Measurements from ENCODE around the gene FAM184A.
"Not testable (repeated sequence)": the region's sequence is repeated elsewhere in the genome, so short reads cannot be mapped to it uniquely, and the experiment has no call there.

Gene FAM184A, protein sequence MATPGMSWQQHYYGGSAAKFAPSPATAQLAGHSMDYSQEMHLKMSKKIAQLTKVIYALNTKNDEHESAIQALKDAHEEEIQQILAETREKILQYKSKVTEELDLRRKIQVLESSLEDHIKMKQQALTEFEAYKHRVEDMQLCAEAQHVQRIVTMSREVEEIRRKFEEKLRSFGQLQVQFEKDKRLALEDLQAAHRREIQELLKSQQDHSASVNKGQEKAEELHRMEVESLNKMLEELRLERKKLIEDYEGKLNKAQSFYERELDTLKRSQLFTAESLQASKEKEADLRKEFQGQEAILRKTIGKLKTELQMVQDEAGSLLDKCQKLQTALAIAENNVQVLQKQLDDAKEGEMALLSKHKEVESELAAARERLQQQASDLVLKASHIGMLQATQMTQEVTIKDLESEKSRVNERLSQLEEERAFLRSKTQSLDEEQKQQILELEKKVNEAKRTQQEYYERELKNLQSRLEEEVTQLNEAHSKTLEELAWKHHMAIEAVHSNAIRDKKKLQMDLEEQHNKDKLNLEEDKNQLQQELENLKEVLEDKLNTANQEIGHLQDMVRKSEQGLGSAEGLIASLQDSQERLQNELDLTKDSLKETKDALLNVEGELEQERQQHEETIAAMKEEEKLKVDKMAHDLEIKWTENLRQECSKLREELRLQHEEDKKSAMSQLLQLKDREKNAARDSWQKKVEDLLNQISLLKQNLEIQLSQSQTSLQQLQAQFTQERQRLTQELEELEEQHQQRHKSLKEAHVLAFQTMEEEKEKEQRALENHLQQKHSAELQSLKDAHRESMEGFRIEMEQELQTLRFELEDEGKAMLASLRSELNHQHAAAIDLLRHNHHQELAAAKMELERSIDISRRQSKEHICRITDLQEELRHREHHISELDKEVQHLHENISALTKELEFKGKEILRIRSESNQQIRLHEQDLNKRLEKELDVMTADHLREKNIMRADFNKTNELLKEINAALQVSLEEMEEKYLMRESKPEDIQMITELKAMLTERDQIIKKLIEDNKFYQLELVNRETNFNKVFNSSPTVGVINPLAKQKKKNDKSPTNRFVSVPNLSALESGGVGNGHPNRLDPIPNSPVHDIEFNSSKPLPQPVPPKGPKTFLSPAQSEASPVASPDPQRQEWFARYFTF

DNA sequence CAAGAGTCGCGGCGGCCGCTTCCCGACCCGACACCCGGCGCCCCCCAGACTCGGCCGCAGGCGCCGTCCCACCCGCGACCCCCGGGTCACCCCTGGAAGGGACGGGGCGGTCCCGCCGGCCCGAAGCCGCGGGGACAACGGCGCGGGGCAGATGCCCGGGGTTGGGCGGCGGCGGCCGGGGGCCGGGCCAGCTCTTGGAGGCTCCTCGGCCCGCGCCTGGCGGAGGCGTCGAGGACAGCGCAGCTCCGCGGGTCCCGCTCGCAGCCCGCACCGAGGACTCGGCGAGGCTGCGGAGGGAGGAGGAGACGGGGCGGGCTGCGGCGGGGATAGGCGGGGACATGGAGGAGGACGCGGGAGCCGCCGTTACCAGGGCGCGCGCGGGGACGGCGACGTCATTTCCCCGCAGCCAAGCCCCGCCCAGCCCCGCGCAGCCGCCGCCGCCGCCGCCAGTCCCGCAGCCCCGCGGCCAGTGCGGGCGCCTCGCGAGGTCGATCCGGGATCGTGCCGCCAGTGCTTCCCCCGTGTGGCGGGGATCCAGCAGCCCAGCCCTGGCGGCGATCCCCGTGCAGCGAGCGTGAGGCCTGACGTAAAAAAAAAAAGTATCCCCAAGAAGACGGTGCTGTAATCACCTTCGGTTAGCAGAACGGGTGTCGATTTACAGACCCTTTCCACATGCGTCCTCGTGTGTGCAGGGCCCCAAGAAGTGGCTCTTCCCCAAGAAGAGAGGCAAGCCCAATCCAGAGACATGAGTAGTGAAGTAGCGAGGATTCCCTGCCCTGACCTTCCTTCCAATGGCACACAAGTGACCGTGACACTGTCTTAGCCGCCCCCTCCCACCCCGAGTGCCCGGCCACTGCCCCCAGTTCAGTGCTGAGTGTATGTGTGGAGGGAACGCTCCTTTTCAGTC is at the start of gene FAM184A:
FAM184A (minus strand) TSS at position 289 of the 907 bp plus-strand sequence. CDS start 365 bp downstream, outside the sequence.
- no peak for FAIRE-seq

DNA sequence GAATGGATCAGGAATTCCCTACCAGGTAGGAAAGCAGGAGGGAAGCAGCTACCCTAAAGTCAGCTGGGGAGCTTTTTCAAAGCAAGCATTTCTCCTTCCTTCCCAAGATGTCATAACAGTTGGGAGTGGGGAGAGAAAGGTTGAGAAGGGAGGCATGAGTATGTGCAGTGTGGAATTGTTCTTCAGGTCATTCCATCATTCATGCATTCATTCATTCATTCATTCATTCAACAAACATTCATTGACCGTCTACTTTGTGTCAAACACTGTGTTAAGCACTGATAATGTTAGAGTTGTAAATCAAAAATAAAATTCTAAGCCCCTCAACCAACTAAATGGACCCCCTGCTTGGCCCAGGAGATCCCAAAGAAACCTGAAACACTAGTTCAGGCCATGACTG is 49.2 kb upstream of the FAM184A start:
- FAIRE-seq, result no peak

DNA sequence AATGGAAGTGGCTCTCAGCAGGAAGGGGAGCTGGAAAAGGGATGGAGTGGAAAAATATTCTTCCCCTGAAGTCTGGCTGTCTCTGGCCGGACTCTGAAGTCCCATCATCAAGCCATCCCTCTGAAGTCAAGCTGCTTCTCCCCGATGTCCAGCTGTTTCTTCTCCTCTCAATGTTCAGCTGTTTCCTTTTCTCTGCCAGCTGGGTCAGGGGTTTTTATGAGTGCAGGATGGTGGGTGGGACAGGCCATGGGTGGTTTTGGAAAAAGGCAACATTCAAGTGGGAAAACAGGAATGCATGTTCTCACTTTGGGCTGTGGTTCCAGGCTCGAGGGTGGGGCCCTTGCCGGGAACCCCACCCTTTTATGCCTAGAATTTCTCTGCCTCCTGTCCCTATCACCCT is 48.4 kb upstream of the FAM184A start:
- no peak for FAIRE-seq

DNA sequence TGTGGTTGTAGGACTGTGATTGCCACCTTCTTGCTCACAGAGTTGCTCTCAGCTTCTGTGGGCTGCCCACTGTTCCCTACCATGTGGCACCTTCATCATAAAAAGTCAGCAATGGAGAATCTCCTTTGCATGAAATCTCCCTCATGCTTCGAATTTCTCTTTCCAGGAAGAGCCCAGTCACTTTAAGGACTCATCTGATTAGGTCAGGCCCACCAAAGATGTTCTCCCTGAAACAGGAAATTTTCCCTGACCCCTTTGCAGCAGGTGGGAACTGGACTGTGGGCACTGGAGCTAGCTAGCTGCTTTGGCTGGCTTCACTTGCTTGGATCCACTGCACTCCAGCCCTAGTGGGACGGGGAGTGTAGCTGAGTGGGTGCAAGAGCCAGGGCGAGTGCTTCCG is 47.7 kb upstream of the FAM184A start:
- no peak for FAIRE-seq

DNA sequence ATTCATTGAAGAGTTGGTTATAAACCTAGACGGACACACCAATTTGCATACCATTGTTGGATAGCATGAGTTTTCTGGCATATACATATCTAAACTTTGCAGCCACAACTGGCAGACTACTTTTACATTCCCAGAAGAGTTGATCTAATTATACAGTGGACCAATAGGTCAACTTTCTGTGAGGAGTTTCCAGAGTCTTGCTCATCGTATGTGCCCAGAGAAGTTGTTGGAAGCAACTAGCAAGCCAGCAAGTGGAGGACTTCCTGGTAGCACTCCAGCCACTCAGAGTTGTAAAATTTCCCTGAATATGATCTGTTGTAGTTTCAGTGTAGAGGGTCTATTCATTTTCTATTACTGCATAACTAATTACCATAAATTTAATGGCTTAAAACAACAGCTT is 47.1 kb upstream of the FAM184A start:
- no peak for FAIRE-seq

DNA sequence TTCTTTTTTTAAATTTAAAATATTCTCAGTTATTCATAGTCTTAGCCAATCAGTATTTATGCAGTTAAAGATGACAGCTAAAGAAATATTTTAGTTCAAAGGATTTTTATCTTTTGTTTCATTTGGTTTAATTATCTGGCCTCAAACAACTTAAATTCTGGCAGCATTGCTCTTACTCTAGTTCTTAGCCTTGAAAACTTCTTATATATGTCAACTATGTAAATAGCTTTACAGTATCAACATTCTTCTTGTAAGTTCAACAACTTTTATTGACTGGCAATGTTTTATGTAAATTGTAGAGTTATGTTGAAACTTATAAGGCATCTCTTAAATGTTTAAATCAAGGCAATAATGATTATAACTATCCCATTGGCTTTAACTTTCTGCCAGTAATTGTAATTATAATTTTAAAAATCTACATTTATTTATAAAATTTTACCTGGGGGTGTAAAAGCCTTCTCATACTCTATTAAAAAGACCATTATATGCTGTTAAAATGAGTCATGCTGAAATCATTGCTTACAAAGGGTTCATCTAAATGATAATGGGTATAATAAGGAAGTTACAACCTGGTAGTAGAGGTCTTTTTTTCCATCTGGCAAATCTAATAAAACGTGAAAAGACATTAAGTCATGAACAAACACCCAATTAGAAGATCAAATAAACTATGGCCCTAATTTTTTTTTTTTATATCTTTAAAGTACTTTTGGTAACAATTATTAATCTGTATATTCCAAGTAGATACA is 45.8 kb upstream of the FAM184A start:
- no peak for FAIRE-seq

DNA sequence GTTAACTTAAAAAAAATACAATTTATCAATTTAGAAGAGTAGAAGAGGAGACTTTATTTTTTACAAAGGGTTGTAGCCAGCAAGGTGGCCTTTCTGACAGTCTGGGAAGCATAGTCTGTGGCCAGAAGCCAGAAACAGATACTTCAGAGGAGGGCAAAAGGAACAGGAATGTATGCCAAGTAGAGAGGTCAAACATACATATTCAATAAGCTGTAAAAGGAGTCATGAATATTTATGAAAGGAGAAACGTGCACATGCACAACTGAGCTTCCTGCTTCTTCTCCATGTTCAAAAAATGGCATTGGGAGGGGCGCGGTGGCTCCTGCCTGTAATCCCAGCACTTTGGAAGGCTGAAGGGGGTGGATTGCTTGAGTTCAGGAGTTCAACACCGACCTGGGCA is 43.9 kb upstream of the FAM184A start:
- FAIRE-seq, result no peak

DNA sequence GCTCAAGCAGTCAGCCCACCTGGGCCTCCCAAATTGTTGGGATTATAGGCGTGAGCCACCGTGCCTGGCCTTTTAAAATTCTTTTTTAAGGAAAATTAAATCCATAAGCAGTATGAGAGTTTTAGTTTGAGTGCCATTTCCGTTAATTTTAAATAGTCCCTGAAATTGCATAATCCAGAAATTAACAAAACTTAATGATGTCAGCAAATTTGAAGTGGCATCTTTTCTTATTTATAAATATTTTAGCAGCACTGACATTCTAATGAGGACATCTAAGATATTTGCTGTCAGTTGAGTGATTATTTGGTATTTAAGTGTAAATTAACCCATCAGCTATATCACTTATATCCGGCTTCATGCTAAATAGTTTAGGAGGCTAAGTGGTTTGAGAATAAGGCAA is 42.9 kb upstream of the FAM184A start:
- FAIRE-seq, result no peak

DNA sequence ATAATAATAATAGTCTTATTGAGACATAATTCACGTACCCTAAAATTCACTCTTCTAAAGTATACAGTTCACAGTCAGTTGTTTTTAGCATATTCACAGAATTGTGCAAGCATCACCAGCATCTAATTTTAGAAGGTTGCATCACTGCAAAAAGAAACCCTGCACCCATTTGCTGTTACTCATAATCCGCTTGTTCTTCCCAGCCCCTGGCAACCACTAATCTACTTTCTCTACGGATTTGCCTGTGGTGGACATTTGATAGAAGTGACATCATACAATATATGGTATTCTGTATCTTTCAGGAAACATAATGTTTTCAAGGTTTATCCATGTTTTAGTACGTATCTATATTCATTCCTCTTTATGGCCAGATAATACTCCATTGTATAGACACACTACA is 41.5 kb upstream of the FAM184A start:
- FAIRE-seq, result no peak

DNA sequence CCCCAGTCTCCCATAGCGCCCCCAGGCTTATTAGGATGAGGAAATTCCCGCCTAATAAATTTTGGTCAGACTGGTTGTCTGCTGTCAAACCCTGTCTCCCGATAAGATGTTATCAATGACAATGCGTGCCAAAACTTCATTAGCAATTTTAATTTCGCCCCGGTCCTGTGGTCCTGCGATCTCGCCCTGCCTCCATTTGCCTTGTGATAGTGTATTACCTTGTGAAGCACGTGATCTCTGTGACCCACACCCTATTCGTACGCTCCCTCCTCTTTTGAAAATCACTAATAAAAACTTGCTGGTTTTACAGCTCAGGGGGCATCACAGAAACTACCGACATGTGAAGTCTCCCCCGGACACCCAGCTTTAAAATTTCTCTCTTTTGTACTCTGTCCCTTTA is 40.6 kb upstream of the FAM184A start:
- FAIRE-seq, result not testable (repeated sequence)

DNA sequence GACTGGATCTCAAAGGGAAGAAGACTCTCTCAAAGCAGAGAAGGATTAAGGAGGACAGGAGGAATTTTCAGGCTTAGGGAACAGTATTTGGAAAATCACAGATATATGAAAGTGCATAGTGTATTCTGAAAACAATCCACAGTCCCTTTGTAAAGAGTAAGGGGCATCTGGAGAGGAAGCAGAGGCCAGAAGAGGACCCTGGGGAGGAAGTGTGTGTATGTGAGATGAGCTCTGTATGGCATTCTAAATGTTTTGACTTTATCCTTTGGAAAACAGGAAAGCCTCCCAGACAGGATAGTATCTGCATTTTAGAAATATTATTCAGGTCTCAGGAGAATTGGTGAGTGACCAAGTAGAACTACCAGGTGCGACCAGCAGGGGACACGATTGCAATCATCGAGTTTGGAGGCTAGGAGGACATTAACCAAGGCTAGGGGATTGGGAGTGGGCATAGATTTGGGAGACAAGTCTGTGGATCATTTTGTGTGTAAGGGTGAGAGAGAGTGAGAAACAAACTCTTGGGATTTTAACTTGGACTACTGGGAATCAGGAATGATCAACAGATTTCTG is 38.3 kb upstream of the FAM184A start:
- no peak for FAIRE-seq

DNA sequence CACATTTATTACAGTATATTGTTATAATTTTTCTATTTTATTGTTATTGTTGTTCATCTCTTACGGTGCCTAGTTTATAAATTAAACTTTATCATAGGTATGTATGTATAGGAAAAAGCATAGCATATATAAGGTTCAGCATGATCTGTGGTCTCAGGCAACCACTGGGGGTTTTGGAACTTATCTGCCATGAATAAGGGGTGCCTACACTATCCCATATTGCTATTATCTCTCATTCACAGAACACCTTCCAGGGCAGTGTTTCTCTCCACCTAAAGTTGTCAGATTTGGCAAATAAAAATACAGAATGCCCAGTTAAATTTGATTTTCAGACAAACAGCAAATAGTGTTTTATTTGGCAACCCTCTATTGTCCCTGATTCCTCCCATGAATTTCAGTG is 35.5 kb upstream of the FAM184A start:
- no peak for FAIRE-seq

DNA sequence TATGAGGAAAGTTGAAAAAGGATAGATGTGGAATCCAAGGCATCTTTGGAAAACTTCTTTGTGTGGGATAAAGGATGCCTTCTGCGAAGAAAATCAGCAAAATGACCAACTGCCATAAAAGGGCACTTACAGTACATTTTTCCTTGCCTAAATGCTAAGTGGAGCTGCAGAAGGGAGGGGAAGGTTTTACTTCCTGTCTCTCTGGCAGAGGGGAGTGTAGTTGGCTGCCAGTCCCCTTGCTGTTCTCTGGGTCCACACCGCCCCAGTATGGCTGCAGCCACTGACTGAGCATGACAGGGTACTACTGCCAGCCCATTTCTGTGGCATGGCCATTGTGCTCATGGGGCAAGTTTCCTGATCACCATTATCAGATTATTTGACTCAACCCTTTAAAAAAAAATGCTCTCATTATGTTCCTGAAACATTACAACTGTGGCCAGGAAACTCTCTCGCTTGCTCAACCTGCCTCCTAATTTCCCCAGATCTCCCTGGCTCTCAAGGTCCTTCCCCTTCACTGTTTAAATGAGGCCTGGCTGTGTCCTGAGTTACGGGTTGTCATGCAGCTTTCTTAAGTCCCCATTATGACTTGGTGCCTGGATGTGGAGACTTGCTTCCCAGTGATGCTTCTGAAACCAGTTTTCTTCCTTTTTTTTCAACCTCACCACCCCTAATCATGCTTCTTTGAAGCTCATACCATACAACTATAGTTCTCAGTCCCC is 34.5 kb upstream of the FAM184A start:
- no peak for FAIRE-seq

DNA sequence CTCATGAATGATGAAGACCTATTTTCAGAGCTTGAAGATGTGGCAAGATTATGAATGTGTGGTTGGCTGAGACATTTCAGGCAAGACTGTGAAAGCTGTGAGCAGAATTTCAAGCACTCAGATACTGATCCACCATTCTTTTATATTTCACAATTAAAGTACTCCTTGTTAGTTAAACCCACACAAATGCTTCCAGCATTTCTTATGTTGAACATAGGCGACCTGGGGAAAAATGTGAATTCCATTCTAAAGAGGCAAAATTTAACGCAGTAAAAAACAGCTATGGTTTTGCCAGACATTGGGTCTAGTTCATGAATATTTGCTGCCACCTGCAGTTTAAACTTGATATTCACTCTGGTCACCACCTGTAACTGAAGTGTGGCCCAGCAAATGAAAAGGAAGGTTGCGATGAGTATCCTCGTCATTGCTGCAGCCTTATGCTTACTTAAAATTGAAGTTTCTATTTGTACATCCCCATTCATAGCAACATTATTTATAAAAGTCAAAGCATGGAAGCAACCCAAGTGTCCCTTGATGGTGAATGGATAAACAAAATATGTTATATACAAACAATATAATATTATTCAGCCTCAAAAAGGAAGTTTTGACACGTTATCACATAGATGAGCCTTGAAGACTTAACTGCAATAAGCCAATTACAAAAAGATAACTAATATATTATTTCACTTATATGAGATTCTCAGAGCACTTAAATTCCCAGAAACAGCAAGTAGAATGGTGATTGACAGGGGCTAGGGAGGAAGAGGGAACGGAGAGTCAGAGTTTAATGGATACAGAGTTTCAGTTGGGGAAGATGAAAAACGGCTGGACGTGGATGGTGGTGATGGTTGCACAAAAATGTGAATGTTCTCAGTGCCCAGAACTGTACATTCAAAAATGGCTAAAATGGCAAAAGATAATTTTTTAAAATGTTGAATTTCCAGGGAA is 32.4 kb upstream of the FAM184A start:
- peak; percentile 29 for FAIRE-seq

DNA sequence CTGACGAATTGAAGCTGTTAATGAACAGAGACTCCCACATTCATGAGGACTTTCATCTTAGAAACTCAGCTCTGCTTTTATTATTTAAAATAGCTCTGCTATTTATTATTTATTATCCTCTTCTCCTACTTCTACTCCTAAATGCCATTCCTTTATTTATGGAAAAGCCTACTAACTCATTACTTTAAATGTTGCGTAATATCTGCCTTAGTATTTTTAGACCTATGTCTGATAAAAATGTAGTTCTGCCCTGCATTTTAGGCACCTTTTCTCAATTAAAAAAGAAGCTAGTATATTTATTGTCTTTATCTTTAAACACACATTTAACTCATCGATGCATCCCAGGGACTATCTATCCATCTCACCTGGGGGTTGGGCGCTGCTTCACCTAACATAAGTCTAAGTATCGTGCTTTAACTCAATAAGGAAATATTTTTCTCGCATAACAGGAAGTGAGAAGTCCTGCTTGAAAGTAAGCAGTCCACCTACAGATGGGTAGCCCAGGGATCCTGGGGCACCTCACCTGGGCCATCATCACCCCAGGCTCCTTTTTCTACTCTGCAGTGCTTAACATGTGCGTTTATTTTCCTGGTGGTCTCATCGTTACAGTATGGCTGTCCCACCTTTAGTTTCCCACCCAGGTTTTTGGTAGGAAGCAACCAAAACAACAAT is 31.3 kb upstream of the FAM184A start:
- no peak for FAIRE-seq

DNA sequence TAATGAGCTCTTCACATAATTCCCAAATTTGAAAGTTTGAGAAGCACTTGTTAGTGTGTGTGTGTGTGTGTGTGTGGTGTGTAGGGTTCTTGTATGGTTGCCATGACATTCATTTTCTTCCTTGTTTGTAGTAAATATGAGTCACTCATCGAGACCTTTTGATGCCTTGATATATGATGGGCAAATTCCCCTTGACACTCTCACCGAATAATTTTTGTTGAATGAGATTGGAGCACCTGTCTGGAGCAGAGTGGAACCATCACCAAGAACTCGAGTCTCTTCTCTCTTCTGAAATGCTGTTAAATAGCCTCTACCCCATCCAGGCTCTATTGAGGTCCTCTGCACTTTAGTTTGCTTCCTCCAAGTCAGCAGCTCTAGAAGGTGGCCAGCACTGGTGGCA is 29.6 kb upstream of the FAM184A start:
- FAIRE-seq, result no peak

DNA sequence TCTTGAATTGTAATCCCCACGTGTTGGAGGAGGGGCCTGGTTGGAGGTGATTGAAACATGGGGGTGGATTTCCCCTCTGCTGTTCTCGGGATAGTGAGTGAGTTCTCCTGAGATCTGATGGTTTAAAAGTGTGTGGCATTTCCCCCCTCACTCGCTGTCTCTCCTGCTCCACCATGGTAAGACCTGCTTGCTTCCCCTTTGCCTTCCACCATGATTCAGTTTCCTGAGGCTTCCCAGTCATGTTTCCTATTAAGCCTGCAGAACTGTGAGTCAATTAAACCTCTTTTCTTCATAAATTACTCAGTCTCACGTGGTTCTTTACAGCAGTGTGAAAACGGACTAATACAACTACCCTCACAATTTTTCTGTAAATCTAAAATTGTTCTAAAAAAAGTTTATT is 26.8 kb upstream of the FAM184A start:
- FAIRE-seq, result no peak

DNA sequence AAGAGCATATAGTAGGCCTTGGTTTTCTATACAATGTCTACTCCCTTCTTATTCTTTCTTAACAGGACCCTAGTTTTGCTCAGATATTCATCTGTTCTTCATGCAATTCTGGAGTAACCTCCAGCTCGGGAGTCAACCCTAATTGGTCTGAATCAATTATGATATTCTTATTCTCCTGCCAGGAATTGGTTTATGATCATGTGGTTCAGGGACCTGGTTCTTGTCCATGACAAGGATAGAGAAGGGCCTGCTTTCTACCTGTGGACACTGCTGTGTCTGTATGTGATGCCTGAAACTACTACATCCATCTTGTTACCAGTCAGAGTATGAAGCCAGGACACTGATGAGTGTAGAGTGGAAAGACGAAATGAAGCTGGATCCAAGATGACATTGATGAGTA is 24.4 kb upstream of the FAM184A start:
- no peak for FAIRE-seq

DNA sequence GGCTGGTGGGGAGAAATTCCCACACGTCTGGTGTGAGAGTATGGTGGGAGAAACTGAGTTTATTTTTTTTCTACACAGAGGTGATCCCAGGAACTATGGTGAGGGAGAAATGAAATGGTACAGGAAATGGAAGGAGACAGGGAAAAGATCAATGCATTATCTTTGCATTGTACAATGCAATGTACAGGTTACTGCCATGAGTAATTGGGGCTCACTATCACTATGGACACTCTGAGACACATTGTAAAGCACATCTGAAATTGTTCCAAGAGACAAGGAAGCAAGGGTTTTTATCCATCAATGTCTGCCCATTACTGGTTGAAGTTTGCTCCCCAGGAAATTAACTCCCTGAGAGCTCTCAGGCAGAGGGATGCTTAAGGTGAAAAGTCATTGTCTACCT is 21.7 kb upstream of the FAM184A start:
- no peak for FAIRE-seq
